NCI-H226 (cell line): Measurements from ENCODE around the gene BRCA2.

Source experiments
- DNase-seq: peaks from one replicate; pipeline ENCODE4 v3.0.0-alpha.2; 2015

The BRCA2 gene

DNA sequence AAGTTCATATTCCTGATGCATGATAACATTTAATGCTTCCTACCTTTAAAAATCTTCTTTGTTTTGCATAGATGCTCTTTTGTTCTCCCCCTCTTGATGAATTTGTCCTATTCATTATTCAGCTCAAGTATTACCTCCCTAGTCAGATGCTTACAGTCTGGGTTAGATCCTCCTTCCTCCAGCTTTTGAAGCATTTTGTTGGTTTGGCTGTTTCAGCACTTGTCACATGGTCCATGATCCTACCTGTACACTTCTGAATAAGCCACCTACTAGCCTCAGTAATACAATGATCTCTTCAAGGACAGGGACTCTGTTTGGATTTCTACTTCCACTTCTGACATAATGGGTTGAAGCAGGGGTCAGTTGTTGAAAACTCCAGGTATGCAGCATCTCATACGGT, 75.2 kb downstream of the BRCA2 start:
- no peak for DNase-seq

DNA sequence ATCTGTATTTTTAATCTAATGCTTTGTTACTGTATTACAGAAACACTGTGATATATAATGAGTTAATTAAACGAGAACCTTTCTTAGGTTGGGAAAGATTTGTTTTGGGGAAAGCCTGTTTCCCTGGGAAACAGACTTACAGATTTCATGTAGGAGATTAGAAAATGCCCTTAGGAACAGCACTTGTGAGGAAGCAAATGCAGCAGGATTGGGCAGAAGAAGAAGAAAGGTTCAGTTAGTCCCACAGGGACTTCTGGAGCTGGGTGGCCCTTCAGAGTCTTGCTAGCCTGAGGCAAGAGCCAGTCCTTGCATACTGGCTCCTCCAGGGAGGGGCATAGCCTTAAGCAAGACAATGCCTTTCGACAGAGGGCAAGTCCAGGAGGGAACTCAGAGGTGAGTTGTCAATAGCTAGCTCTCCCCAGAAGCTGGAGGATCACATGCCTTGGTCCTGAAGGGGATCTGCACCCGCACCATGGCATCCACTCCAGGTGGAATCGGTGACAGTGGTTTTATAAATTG, 75.9 kb downstream of the BRCA2 start:
- DNase-seq: no peak

DNA sequence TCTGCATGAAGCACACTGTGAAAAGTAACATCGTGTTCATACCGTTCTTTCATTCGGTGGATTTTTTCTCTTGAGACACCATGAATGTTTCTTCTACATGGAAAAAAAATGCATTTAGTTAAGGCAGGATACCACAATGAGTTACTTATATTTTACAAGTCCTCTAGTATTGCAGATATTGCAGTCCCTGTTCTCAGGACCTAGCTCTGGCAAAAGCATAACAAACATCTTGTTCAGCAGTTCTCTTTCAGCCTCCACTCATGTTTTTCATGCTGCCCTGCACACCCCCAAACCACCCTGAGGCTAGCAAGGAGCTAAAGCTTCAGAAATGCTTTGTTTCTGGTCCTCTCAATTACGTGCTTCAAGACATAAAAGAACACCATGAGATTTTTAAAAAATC, 87.8 kb downstream of the BRCA2 start:
- no peak for DNase-seq

DNA sequence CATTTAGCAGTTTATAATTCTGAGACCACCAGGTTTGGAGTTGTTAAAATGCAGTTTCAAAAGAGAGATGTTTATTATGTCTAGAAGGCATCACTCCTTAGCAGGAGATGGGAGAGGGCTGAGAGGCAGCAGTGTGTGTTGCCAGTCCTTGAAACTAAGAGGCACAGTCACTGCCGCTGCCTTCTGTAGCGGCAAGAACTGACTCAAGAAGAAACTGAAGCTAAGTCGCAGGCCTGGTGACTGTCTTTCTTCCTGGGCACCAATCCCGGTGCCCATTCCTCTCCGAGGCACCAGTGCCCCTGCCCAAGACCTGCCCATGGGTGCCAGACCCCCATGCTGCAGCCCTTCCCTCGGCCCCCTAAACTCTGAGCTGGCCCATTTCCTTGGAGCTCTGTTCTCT, 92.5 kb downstream of the BRCA2 start:
- DNase-seq: no peak

DNA sequence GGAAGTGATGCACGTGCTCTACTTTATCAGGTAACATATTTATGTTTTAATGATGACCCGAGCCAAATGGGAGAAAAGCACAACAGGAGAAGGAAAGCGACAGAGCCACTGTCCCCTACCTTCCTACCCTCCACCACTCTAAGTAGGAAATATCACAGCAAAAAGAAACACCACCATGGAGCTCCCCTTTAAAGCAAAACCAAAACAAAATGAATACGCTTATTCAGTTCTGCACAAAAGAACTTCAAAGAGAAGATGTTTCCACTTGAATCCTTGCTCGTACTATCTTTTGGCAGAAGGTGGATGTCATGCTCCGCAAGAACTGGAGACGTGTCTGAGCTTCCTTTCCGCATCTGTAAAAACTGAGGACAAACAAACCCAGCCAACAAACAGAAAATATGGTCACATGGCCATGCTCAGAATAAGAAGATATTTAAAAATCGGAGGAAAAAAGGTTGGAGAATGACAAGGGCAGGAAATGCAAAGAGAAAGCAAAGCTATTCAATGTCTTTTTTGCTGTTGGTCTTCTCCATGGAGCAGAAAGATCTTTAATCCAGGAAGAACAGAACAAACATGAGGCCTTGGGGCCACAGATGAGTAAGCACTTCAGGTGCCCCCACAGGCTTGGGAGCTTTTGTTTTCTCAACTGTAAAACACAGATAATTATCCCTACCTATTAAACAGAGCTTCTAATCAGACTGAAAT, 93.1 kb downstream of the BRCA2 start:
- DNase-seq: no peak

DNA sequence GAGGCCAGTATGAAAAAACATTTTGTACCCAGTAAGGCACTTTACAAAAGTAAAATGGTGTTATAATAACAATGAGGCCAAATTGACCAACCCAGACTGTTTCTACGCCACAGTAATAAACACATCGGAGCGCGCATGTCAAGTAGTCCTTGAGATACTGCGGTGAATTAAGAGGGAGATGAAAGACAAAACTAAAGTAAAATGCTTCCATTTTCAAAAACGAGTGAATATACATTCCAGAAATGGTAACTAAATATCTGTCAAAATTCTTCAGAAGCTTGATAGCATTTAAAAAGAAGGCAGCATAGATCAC, 93.6 kb downstream of the BRCA2 start:
- DNase-seq: no peak

DNA sequence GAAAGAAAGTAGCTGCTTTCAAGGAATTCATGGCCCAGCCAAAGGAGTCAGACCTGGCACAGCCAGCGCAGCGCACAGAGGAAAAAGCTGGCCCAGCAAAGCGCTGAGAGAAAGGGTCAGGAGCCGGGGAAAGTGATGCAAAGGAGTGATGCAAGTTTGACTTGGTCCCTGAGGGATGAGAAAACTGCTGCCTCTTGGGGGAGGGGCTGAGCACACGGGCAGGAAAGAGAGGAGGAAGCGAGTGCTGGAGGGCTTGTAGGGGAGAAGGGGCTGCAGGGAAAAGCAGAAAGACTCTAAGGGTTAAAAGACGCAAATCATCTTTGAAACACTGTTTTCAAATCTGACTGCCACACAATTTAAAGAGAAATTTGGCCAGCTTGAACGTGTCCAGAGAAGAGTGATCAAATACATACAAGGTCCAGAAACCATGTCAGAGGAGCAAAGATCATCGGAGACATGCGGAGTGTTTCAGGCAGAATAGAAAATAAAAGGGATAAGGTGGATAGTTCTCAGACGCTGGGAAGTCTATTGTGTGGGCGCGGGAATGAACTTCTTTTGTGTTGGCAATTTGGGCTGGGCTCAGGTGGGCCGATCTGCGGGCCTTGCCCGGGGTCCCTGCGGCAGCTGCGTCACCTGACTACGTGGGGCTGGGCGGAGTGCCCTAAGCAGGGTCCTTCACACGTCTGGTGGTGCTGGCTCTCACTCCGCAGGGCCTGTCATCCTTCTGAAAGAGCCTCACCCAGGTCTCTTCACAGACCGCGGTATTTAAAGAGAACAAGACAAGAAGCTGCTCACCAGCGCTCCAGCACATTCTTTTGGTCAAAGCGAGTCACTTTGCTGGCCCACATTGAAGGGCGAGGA, 94.5 kb downstream of the BRCA2 start:
- no peak for DNase-seq

DNA sequence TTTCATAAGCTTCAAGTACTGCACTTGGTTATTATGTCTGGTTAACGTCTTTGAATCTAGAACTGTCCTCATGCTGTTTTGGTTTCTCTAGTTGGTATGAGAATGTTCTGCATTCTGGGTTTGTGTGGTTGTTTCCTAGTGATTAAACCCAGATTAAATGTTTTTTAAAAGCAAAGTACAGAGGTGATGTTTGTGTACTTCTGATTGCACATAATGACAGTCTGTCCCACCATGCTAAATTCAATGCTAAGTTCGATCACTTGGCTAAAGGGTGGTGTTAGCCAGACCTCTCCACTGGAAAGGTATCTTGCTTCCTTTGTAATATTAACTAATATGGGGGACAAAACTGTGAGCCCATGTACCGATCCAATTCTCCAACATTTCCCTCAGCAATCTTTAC, 98.0 kb downstream of the BRCA2 start:
- no peak for DNase-seq

DNA sequence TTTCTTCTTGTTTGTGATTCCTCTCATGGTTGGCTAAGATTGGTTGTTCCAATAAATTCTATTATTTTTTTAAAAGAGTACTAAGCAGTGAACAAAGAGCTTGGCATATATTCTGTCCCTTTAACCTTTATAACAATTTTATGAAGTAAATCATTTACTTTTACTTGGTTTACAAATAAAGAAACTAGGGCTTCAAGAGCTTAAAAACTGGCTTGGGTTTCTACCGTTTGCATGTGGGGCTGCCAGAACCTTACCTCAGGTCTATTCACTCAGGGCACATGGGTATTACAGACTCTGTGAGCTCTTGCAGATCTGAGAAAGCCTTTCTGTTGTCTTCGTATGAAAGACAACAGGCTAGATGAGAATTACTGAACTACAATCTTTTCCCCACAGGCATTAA, 99.3 kb downstream of the BRCA2 start:
- DNase-seq: no peak

DNA sequence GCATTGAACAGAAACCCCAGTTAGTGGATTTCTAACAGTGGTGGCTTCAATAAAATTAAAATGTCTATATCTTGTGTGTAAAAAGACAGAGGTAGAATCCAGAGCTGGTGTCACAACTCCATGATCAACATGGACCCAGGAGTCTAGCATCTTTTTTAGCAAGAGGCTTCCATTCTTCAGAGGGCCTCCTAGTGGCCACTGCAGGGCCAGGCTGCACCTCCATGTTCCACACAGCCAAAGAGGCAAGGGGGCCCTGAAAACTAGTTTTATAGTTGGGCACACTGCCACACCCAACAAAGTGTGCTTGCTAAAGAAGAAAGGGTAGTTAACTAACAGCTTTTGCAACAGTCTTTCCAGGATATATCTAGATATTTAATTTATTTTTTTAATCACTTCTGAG, 99.7 kb downstream of the BRCA2 start:
- no peak for DNase-seq

DNA sequence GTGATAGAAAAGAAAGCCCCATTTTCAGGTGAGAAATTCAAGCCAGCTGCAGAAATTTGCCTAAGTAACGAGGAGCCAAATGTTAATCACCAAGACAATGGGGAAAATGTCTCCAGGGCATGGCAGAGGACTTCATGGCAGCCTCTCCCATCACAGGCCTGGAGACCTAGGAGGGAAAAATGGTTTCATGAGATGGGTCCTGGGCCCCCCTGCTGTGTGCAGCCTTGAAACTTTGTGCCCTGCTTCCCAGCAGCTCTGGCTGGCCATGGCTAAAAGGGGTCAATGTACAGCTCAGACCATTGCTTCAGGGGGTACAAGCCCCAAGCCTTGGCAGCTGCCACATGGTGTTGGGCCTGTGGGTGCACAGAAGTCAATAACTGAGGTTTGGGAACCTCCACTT, 102.7 kb downstream of the BRCA2 start:
- DNase-seq: no peak

DNA sequence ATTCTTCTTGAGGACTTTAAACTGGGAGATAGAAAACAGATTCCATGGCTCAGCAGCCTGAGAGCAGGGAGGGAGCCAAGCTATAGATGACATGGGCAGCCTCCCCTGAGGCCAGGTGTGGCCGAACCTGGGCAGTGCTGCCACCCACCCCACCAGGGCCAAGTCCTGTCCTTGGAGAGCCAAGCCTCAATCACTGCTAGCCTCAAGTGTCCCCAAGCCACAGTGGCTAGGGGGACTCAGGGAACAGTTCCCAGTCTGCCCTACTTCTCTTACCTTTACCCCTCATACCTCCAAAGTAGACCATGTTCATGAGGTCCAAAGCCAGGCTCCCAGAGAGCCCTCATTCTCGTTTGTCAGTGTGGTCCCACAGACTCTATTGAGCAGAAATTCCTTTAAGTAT, 104.6 kb downstream of the BRCA2 start:
- no peak for DNase-seq

DNA sequence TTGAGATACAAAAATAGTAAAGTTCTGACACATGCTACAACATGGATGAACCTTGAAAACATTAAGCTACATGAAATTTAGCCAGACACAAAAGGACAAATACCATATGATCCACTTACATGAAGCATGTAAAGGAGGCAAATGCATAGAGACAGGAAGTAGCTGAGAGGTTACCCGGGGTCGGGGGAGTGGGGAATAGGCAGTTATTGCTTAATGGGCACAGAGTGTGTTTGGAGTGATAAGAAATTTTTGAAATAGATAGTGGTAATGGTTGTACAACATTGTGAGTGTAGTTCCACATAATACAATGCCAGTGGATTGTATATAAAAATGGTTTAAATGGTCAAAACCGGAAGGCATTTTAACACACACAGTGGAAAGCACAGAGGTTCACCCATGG, 108.3 kb downstream of the BRCA2 start:
- no peak for DNase-seq

DNA sequence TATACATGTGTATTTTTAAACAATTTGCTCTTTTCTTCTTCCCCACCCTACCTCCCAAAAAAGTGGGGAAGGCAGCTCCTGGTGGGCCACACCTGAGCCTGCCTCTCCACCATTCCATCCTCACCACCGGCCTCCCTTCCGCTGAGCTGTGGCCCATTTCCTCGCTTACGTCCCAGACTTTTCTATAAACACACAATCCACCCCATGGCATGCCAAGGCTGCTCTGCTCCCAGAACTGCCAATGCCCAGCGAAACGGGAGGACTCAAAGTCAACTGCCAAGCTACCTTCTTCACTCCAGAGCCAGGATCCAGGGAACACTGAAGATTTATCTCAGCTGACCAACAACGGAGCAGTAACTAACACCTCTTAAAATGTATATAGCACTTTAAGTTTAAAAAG, 109.8 kb downstream of the BRCA2 start:
- DNase-seq: no peak

DNA sequence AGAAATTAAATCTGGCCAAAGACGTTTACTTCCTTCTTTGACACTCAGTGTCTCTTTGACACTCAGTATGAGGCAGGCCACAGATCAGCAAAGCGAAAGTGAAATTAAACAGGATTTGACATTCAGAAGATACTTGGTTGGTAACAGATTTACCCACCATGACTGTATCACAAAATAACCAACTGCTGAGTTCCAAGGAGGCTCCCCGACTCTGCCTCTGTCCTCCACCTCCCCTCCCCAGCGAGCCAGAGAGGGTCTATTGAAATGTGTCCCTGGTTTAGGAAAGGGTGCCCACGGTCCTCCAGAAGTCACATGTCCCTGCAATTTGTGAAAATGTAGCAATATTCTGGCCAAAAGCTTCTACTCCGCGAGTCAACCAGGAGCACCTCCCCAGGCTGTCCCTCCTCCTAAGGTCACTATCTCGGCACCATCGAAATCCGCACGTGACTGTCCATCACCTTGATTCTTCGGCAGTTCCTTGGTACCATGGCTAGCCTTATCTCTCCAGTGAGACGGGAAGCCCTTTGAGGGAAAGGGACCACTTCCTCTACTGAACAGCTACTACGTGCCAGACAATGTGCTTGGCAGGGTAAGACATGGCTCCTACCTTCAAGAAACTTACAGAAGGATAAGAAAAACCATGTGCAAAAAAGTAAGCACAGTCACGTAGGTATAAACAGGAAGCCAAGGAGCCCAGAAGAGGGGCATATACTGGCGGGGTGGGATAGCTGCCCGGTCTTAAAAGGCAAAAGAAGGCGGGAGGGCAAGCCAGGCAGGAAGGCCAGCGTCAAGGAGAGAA, 111.1 kb downstream of the BRCA2 start:
- no peak for DNase-seq

DNA sequence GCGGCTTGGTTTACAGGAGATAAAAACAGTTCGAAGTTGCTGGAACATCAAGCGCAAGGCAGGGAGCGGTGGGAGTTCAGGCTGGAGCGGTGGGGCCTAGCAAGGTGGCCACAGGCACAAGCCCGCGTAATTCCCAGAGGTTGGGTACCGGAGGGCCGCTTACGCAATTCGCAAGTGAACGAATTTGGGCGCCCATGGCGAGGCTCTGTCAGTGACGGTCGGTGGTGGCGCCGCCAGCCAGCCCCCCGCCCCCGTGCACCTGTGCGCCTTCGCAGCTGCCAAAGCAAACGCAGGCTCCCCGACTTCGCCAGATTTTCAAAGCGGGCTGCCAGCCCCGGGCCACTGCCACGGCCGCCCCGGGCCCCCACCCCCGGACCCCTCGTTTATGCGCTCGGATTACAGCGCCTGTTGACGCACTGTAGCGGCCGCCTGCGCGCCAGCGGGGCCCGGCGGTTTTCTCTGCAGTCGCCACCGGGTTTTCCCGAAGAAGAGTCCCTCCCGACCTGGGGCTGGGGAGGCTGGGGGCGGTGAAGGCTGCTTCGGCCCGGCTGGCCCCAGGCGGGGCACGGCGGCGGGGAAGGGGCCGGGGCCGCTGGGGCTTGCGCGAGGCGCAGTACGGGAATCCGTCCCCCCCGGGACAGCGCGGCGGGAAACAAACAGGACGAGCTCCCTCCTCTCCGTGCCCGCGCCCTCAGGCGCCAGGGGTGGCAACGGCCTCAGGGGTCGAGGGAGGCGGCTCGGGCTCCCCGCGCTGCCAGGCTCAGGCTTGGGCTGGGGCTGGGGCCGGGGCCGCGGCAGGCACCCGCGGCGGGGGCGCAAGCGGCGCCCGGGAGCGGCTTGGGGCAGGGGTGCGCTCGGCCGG, 111.9 kb downstream of the BRCA2 start:
- DNase-seq: no peak

DNA sequence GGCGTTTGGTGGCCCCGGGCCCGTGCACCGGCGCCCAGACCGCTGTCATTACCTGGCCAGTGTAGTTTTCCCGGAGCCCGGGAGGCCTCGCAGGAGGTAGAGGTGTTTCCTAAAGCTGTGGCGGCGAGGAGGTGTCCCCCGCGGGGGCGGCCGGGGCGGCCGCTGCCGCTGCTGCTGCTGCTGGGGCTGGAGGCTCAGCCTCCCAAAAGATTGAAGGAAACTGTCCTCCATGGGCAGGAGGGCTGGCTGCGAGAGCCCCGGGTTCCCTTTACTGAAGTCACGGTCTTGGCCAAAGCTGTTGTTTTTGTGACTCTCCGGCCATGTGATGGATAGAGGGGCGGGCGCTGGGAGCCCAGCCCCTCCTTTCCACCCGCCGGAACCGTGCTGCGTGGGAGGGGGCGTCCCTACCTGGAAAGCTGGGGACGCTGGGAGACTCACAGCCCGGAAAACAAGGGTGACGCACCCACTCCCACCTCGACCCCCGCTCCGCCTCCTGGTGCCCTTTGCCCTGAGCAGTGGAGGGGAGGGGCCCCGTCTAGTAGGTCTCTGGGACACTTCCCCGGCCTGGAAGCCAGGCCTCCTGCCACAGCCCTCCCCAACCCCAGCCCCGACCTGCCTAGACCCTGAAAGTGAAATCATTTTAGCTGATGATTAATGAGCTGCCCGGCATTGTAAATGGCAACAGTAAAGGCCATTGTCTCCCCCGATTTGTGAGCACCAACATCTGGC, 112.7 kb downstream of the BRCA2 start, which contains the start of gene N4BP2L1:
Gene N4BP2L1 (minus strand): TSS at position 279 of the 729 bp plus-strand sequence. CDS start 48 bp downstream, at position 231.
- DNase-seq: no peak

DNA sequence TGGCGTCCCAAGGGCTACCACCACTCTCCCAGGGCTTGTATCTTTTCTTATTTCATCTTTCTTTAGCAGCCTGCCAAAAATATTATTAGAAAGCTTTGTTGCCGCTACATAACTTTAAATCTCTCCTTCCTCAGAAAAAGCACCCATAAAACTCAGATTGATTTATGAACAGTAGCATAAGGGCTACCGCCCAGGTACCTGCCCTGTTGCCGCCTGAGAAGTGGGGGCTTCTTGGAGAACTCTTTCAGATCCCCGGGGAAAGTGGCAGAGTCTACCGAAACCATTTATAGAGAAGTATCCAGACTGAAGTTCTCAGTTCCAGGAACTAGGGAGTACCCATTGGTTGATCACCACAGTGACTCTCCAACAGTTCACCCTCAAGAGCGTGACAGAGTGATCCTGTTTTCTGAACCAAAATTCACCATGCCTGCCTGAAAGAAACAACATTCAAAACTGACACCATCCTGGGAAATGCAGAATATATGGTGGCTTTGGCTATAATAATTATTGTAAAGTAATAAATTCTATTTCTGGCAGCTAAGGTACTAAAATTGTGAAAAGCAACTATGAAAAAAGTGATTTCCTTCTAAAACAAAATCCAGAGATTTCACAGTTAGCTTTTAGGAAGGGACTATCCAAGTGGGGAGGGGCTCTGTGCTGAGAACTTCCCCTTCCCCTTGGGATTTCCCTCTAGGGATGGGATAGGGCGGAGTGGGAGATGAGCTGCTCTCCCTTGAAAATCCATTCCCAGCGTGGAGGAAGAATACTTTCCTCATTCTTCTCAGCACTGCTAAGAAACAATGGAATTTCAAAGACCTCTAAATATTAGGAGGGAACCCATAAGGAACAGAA, 113.5 kb downstream of the BRCA2 start:
- no peak for DNase-seq

DNA sequence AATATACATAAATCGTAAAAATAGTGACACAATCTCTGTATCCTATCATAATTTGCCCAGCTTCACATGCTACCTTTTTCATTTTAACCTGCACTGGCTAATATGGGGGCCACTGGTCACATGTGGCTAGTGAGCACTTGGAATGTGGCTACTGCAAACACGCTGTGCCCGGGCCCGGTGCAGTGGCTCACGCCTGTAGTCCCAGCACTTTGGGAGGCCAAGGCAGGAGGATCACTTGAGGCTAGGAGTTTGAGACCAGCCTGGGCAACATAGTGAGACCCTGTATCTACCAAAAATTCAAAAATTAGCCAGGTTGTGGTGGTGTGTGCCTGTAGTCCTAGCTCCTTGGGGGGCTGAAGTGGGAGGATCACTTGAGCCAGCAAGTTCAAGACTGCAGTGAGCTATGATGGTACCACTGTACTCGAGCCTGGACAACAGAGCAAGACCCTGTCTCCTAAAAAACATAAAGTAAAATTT, 114.2 kb downstream of the BRCA2 start:
- DNase-seq: no peak

DNA sequence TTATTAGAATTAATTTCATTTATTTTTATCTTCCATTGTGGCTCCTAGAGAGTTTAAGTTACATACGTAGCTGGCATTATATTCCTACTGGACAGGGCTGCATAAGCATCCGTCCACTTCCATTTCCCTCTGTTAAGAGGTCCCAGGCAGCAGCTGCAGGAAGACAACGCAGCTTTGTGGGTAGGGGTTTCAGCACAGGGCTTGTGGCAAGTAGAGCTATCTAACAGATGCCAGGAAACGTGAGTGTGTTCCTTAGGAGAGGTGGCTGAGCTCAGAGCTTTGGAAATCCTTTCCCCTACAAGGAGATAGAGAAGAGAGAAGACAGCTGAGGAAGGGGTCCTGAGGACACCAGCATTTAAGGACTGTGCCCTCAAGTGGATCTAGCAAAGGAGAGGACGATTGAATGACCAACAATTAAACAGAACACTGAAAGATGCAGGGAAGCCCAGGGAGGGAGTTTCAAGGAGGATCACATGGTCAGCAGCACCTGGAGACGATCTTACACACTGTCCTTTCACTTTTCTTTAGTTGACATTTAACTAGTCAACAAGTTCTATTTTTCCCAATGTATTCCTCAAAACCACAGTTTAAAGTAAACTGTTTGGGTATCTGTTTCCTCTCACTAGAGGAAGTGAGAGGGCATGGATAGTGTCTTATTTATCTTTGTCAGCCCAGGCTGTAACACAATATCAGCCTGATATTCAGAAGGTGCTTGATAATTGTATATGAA, 114.9 kb downstream of the BRCA2 start:
- DNase-seq: no peak
